ENCODE results near the gene SRGAP2B.
"Not testable (repeated sequence)": the region's sequence is repeated elsewhere in the genome, so short reads cannot be mapped to it uniquely, and the experiment has no call there.

The SRGAP2B gene

GRCh38 chr1:145082483-145083255, 12.5 kb downstream of the SRGAP2B start:
- not testable (repeated sequence) for DNase-seq (ENCODE audit: low read depth)

- DNase-seq (ENCODE audit: low read depth) = not testable (repeated sequence)
Observed at GRCh38 chr1:145080193-145080592, 14.9 kb downstream of the SRGAP2B start.

- not testable (repeated sequence) for DNase-seq (ENCODE audit: low read depth)
Observed at GRCh38 chr1:145079737-145080136, 15.4 kb downstream of the SRGAP2B start.

GRCh38 chr1:145078787-145079370, 16.2 kb downstream of the SRGAP2B start:
- DNase-seq (ENCODE audit: low read depth) = not testable (repeated sequence)

GRCh38 chr1:145077872-145078786, 17.0 kb downstream of the SRGAP2B start:
- not testable (repeated sequence) for DNase-seq (ENCODE audit: low read depth)

- DNase-seq (ENCODE audit: low read depth) = not testable (repeated sequence)
Observed at GRCh38 chr1:145076877-145077276, 18.3 kb downstream of the SRGAP2B start.

- DNase-seq (ENCODE audit: low read depth) = not testable (repeated sequence)
Observed at GRCh38 chr1:145074021-145074559, 21.0 kb downstream of the SRGAP2B start.

GRCh38 chr1:145071569-145071968, 23.6 kb downstream of the SRGAP2B start:
- DNase-seq (ENCODE audit: low read depth) = not testable (repeated sequence)

- DNase-seq (ENCODE audit: low read depth) = not testable (repeated sequence)
Observed at GRCh38 chr1:145066486-145066885, 28.6 kb downstream of the SRGAP2B start.

- DNase-seq (ENCODE audit: low read depth) = not testable (repeated sequence)
Observed at GRCh38 chr1:145065194-145065826, 29.8 kb downstream of the SRGAP2B start.

- not testable (repeated sequence) for DNase-seq (ENCODE audit: low read depth)
Observed at GRCh38 chr1:145063941-145064648, 31.0 kb downstream of the SRGAP2B start.

- not testable (repeated sequence) for DNase-seq (ENCODE audit: low read depth)
Observed at GRCh38 chr1:145063285-145063684, 31.8 kb downstream of the SRGAP2B start.

- not testable (repeated sequence) for DNase-seq (ENCODE audit: low read depth)
Observed at GRCh38 chr1:145058184-145058583, 36.9 kb downstream of the SRGAP2B start.

- not testable (repeated sequence) for DNase-seq (ENCODE audit: low read depth)
Observed at GRCh38 chr1:145055217-145055760, 39.8 kb downstream of the SRGAP2B start.

- not testable (repeated sequence) for DNase-seq (ENCODE audit: low read depth)
Observed at GRCh38 chr1:145053428-145053827, 41.7 kb downstream of the SRGAP2B start.

- not testable (repeated sequence) for DNase-seq (ENCODE audit: low read depth)
Observed at GRCh38 chr1:145052019-145052776, 42.9 kb downstream of the SRGAP2B start.

GRCh38 chr1:145048181-145048856, 46.8 kb downstream of the SRGAP2B start:
- DNase-seq (ENCODE audit: low read depth) = not testable (repeated sequence)

- not testable (repeated sequence) for DNase-seq (ENCODE audit: low read depth)
Observed at GRCh38 chr1:145047553-145047952, 47.6 kb downstream of the SRGAP2B start.
